Stimulated activated CD8-positive, alpha-beta memory T cell treated with anti-CD3 and anti-CD28 coated beads, Interleukin-2, amount 100 ng/mL, for 1 hour (primary cell): ENCODE measurements around the gene HYOU1.
"Not testable (repeated sequence)": the region's sequence is repeated elsewhere in the genome, so short reads cannot be mapped to it uniquely, and the experiment has no call there.

Experiments used
- DNase-seq, 2 donors: peaks; one replicate each; pipeline ENCODE4 v3.0.0-alpha.2; 2020; ENCODE audit warnings: low read depth in 2 of 2

The HYOU1 gene

DNA sequence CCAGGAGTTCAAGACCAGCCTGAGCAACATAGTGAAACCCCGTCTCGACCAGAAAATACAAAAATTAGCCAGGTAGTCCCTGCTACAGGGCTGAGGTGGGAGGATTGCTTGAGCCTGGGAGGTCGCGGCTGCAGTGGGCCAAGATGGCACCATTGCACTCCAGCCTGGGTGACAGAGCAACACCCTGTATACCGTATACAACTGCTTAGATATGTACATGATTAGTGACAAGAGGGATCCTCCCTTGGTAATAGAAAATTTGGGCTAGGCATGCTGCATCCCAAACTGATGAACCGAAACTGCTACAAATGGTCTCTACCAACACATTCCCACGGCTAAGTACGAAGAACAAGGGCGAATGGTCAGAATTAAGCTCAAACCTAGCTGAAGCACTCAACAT lies 14.1 kb downstream of the HYOU1 start:
- DNase-seq: no peak

DNA sequence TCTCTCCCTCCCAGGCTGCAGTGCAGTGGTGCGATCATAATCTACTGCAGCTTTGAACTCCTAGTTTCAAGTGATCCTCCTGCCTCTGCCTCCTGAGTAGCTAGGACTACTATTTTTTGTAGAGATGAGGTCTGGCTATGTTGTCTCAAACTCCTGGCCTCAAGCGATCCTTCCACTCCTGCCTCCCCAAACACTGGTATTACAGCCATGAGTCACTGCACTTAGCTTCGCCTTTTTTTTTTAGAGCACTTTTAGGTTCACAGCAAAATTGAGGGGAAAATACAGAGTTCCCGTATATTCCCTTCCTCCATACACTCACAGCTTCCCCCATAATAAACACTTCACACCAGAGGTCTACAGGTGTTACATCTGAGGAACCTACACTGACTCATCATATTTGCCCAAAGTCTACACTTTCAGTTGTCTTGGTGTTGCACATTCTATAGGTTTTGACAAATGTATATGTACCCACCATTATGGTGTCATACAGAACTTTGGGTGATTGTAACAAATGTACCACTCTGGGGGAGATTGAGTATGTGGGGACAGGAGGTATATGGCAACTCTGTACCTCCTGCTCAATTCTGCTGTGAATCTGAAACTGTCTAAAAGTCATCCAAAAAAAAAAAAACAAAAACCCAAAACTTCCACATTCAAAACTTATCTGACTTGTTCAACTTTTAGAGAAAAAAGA lies 15.0 kb downstream of the HYOU1 start:
- no peak for DNase-seq

DNA sequence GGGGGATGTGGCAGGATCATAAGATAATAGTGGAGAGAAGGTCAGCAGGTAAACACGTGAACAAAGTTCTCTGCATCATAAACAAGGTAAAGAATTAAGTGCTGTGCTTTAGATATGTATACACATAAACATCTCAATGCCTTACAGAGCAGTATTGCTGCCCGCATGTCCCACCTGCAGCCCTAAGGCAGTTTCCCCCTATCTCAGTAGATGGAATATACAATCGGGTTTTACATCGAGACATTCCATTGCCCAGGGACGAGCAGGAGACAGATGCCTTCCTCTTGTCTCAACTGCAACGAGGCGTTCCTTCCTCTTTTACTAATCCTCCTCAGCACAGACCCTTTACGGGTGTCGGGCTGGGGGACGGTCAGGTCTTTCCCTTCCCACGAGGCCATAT lies 17.5 kb downstream of the HYOU1 start:
- not testable (repeated sequence) for DNase-seq

DNA sequence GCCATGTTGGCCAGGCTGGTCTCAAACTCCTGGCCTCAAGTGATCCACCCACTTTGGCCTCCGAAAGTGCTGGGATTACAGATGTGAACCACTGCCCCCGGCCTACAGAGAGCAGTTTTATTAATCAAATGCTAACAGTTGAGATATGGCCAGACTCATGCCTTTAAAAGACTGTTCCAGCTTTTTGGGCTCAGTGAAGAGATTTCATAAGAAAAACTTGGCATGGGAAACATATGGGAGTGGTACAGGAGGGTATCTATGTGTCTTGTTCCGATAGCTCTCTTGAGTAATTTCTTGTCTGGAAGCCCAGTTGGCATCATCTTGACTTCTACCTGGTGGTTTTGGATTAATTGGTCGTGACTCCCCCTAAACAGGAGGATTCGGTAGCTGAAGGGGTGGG lies 18.1 kb downstream of the HYOU1 start:
- DNase-seq: no peak

DNA sequence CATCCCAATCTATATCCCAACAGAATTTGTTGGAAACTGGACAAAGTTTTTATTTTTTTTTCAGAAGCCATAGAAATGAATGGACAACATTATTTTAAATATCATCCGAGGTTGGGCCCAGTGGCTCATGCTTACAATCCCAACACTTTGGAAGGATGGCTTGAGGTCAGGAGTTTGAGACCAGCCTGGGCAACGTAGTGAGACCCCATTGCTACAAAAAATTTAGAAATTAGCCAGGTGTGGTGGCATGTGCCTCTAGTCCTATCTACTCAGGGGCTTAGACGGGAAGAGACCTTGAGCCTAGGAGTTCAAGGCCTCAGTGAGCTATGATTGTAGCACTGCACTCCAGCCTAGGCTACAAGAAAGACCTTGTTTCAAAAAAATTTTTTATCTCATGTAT lies 22.2 kb downstream of the HYOU1 start:
- DNase-seq: no peak

DNA sequence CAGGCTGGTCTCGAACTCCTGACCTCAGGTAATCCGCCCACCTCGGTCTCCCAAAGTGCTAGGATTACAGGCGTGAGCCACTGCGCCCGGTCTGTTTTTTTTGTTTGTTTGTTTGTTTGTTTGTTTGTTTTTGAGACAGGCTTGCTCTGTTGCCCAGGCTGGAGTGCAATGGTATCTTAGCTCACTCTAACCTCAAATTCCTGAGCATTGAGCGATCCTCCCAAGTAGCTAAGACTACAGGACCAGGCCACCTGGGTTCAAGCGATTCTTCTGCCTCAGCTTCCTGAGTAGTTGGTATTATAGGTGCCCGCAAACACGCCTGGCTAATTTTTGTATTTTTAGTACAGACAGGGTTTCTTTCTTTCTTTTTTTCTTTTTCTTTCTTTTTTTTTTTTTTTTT lies 23.6 kb downstream of the HYOU1 start:
- not testable (repeated sequence) for DNase-seq

DNA sequence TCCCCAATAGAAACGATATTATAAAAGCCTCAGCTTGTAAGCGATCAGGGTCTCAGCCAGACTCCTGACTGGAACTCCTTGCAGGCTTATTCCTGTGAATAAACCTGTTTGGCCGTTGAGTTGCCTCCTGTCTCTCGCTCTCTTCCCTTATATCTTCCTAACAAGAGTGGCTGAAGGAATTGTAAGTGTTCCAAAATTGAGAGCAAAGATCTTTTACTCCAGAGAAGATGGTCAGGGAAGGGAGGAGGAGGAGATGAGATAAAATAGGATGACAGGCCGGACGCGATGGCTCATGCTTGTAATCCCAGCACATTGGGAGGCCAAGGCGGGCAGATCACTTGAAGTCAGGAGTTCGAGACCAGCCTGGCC lies 25.1 kb downstream of the HYOU1 start:
- DNase-seq: no peak

DNA sequence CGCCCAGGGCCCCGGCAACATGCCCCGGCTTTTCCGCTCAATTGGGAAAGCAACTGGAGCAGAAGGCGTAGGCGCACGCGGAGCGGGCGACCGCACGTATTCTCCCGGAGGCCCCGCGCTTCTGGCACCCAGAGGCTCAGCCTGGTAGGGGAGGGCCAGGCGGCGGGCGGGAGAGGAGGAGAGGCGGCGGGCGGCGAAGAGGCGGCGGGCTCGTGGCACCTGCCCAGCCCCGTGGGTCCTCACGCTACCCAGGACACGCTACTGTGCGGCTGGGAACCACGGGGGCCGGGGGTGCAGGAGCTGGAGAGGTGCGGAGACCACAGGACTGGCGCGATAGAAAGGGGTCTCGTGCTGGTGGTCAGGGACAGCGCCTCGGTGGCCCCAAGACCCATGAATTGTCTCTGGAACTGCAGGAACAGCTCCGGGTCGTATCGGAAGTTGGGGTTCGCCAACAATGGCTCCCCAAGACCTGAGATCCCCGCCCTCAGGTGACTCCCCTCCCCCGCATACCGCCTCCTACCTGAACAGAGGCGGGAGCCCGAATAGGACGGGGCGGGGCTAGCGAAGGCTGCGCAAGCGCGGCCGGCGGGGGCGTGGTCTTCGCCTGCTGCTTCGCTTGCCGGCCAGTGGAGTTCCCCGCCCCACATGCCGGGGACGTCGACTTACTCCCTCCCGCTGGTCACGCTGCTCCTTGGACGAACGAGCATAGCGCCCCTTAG lies 26.5 kb downstream of the HYOU1 start, which contains the start of gene SLC37A4:
SLC37A4 (minus strand) TSS at position 549 of the 719 bp plus-strand sequence.
- peak; percentile 98 to 99 for DNase-seq

DNA sequence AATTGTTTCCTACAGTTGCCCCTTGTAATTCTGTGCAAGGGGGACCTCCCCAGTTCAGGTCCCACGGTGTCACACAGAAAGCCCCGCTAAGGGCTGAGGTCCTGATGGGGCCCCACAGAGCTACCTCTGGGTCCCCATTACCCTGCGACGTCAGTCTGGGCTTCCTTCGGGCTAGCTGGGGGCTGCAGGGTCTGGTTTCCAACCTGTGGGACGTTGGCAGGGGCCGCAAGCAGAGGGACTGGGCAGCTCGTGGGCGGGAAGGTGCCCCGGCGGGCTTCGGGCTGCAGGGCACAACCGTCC lies 27.0 kb downstream of the HYOU1 start:
- DNase-seq: no peak

DNA sequence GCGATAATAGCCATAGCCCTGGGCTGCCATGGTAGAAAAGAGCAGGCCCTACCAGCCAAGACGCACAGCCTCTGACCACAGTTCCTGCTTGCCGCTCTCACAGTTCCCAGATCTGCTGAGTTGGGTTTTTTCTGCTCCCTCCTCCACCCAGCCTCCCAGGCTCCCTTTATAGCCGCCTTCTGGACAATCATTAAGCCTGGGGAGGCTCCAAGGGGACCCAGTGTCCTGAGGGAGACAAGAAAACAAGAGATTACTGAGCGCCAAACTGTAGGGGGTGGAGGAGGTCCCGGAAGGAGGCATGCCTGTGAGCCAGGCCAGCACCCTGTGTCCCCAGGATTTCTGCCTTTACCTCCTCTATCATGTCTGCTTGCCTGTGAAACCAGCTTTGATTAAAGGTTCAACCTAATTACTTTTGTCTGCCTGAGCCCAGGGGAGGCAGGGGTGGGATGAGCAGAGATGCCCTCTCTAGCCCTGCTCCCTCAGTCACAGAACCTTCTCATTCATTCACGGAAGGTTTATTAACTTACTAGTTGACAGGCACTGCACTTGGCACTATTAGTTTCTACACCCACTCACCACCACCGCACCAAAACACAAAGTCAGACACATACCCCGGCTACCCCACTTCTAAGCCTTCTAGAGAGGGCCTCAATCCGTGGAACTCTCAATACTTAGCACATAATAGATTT lies 27.5 kb downstream of the HYOU1 start:
- DNase-seq: no peak

DNA sequence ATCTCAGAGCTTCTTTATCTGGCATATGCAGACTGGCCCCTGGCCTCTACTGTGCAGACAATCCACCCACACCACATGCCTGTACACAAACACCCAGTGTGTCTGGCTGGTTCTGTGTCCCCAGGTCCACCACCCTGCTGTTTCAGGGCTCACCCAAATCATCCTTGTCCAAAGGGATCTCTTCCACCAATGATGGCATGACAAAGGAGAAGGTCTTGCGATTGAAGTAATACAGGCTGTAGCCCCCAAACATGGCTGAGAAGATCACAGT lies 28.0 kb downstream of the HYOU1 start:
- DNase-seq: no peak

DNA sequence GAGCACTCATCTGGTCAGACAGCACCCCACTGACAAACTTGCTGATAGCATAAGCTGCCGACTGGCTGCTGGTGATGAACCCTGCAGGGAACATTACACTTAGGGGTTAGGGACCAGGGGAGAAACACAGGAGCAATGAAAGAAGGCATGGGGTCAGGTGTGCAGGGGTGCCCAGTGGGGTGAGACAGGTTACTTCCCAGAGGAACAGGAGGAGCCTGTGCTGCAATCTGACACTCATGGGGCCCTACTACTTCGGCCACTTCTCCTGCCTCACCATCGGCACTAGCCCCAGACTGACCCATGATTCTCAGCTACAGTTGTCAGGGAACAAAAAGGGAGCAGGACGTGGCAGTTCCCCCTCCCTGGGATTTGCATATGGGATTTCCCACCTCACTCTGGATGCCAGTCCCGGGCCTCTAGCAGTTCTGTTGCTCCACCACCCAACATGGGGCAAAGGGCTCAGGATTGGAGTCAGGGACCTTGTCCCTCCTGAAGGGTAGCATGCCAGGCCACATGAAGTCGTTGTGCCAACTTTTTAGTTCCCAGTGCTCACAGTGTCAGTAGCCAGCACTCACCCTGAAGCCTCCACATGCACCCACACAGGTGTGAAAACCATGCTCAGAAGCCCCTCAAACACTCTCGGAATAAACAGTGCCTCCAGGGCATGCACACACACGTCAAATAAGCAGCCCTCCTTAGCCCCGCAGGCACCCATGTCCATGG lies 28.5 kb downstream of the HYOU1 start:
- no peak for DNase-seq

DNA sequence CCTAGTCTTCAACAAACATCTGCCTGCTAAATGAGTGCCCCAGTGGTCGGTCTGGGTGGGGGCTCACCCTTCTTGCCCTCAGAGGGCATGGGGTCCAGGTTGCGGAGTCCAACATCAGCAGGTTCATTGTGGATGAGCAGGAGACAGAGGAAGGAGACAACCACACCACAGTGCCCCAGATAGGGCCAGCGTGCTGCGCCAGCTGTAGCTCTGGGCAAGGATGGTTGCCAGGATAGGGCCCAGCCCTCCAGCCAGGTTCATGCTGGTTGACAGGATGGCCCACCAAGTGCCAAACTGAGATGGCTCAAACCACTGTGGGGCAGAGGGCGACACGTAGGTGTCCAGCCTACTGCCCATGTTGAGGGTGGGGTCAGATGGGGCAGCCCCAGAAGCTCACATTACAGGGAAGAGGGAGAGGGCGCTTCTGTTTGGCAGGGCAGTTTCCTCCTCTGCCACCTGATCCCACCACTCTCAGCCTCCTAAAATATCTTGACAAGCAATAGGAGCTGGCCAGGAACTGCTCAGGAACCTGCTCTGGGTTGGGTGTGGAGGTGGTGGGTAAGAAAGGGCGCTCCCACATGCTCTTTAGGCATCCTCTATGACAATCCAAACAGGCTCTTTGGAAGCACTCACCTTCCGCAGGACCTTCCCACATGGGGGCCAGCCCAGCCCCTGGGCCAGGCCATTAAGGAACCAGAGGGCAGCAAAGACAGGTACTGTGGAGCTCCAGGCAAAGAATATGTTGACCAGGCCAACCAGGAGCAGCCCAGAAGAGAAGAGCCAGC lies 29.3 kb downstream of the HYOU1 start:
- DNase-seq: no peak

DNA sequence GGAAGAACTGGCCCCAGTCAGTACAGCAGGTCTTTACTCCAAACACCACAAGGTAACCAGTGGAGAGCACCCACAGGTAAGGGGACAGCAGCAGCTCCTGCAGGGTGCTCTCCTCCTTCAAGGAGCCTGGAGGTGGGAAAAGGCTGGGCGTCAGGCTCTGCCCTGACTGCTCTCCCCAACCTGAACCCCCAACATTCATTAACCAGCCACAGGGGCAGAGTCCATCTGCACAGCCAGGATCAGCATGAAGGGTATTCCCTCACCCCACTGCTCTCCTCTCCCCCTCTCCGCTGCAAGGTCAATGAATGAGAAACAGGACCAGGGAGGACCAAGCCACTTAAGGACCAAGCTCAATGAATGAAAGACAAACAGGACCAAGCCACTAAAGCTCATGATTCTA lies 30.0 kb downstream of the HYOU1 start:
- DNase-seq: no peak

DNA sequence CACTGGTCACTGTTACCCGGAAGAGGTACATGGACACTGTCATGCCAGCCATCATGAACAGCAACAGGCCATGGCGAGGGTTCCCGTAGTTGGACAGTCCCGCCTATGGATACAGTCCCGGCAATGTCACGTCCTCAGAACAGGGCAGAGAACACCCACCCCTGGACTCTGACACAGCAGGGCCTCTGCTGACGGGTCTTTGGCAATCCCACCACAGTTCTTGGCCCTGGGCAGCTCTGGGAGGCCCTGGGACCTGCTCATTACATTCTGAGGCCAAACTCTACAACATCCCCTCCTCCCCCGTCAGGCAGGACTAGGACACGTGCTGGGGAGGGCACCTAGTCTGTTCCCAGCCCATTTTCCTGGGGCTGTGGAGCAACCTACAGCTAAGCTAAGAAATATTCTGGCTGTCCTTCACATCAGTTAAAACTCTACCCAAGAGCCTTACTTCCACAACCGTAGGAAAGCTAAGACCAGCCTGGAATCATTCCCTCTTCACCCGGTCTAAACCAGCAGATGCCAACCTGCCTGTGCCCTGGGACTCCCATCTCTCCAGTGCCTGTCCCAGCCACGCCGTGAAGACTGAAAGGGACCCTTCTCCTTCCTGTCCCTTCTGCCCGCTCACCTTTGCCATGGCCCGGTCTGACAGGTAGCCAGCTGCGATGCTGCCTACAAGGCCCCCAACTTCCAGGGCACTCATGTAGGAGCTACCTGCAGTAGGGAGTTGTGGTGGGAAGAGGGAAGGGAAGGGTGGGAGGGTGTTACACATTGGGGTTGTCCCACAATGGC lies 30.8 kb downstream of the HYOU1 start:
- no peak for DNase-seq

DNA sequence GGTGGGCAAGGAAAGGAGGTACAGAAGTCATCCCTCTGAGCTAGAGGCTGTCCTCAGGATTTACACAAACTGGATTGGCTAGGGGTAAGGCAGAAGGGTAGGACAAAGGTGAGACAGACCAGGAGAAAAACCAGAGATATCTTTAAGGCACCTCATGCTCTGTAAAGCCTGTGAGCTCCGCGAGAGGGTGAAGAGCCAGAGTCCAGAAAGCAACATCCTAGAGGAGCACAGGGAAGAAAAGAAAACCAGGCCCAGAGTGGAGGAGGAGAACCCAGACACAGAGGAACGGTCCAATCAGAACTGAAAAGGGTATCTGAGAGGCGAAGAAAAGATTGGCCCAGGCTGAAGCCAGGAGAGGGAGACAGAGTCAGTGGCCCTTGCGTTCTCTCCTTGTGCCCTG lies 31.5 kb downstream of the HYOU1 start:
- no peak for DNase-seq

DNA sequence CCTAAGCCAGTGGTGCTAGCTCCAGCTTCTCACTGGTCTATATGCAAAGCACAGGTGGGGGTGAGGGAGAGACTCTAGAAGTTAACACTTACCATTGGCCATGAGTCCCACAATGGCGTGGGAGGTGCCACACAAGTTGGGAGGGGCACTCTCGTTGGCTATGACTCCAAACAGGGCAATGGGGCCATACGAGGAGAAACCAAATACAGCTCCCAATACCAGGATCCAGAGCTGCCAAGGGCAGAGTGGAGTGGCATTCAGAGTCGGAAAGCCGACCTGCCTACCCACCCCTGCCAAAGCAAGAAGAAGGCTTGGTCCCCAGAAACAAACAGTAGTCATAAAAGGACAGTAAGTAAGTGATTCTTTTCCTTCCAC lies 31.9 kb downstream of the HYOU1 start:
- no peak for DNase-seq

DNA sequence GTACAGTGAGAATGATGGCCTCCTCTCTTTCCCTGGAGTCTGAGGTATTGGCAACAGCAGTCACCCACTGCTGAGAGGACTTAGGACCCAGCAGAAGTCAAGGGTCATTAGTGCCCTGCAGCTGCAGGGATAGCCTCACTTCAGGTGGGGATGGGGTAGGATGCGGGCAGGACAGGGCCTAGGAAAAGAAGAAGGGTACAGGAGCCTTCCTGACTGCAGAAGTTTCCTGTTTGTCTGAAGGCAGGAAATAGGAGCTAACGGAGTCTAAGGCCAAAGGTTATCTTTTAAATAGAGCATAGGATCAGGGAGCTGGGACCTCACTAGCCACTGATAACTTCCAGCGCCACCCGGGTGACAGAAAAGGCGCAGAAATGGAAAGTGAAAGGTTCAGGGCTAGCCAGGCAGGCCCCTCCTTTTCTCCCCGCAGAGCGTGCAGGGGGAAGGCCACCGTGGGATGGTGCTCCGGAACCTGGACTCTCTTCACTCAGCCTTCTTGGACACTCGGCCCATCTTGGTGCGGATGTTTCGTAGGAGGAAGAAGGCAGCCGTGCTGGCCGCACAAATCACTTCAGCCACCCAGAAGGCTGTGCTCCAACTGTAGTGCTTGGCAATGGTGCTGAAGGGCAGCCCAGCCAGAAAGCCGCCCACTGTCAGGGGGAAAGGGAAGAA lies 32.4 kb downstream of the HYOU1 start:
- no peak for DNase-seq

DNA sequence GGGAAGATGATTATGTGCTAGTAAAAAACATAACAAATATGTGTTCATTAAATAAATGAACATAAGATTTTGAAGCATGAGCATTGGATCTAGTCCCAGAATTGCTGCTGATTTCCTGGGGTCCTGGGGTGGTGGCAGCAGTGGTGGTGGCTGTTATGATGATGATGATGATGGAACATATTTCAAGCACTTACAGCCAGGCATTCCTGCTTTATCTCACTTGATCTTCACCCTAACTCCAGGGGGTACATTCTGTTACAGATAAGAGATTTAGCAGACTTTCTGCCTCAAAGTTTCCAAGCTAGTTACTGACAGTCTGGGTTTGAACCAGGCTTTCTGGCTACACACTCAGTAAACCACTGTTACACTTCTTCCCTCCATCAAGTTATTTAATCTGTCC lies 33.3 kb downstream of the HYOU1 start:
- DNase-seq: no peak

DNA sequence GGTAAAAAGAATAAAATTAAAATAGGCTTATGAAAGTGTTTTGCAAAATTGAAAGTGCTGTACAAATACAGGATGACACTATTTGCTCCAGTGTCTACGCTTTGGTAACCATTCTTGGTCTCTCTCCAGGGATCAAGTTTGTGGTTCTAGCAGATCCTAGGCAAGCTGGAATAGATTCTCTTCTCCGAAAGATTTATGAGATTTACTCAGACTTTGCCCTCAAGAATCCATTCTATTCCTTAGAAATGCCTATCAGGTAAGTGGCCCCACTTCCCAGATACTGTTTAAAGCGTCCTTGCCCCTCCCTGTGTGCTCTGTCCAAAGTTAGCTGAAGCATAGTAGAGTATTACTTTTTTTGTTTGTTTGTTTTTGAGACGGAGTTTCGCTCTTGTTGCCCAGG lies 35.4 kb downstream of the HYOU1 start:
- DNase-seq: no peak

DNA sequence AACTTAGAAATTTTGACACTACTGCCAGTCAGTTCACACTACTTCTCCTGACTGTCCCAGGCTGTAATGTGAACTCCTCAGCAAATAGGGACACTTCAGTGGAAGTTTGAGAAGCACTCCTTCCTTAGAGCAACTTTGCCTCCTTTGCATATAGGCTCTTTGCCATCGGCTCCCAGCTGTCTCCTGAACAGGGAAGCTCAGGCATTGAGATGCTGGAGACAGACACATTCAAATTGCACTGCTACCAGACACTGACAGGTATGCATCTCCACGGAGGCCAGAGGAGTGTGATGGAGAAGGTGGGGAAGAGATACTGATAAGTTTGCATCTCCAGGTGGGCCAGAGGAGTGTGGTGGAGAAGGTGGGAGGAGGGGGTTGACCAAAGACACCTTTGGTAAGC lies 37.0 kb downstream of the HYOU1 start:
- no peak for DNase-seq
